Stimulated activated CD8-positive, alpha-beta memory T cell treated with anti-CD3 and anti-CD28 coated beads, Interleukin-7, amount 100 ng/mL, for 4 hours (primary cell): Measurements from ENCODE around the gene APLF.

Experiments
- DNase-seq, 2 donors: peaks; one replicate each; pipeline ENCODE4 v3.0.0-alpha.2; 2020; ENCODE audit warnings: low read depth in 2 of 2

Gene APLF

DNA sequence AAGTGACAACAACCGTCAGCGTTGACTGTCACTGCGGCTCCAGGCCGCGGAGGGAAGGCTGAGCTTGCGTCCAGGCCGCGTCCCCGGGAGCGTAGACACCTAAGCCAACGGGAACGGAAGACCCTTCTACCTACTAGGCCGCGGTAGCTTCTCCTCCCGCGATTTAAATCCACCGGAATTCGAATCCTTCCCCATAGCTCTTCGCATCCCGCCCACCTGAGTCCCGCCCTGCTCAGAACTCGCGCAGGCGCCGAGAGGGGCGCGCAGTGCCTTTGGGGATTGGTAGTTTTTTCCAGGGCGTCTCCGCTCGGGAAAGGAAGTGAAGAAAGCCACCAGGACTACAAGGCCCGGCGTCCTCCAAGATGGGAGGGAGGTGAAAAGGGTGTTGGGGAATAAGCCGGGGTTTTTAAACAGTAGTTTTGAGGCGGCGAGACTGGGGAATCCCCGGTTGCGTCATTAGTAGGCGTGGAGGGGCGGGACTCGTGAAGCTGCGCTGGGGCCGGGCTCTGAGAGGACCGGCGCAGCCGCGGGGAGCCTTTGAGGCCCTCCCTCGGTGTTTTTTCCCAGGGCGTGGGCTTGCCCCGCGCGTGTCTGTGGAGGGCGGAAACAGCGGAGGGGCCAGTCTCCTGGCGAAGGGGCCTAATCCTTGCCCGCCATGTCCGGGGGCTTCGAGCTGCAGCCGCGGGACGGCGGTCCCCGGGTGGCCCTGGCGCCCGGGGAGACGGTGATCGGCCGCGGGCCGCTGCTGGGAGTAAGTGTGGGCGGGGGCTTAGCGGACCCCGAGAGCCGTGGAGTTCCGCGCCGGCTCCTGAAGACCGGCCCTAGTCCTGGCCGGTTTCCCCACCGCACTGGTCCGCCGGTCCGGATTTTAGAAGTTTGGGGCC lies at the start of gene APLF, which contains the start of gene FBXO48:
Gene APLF (plus strand): TSS at position 509 of the 884 bp plus-strand sequence. CDS start 147 bp downstream, at position 656.
Gene FBXO48 (minus strand): TSS at position 218 of the 884 bp plus-strand sequence. CDS start 2,149 bp downstream, outside the sequence.
- peak; percentile 97 to 99 for DNase-seq

DNA sequence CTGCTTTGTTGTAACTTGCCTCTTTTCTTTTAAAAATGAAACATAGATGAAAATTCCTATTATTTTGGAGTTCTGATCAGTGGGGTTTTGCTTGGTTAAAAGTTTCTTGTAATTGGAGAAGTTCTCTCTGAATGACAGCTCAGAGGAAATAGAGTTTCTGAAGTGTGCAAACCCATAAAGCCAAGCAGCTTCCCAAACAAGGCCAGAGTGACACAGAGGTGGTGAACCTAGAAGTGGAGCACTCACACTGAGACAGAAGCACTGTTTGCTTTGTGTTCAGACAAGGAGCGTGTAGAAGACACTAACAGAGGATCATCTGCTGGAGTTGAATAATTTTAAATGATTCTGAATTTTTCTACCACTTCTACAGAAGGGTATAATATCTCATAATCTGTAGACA lies 49.5 kb upstream of the APLF start:
- DNase-seq = no peak

DNA sequence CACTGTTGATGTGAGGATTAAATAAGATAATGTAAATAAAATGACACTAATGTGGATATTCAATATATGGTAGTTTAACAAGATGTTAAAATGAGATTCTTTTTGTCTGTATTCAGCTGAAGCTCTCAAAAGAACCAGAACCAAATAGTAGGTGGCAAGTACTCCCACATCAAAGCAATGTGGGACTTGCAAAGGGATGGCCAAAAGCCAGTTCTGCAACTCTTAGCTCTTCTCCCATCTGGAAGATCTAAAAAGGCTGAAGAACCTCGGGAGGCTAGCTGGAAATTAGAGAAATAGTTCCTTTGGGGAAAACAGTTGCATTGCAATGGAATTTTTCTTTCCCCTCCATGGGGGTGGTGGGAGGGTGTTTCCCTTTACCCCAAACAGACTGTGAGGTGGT lies 49.0 kb upstream of the APLF start:
- DNase-seq = no peak

DNA sequence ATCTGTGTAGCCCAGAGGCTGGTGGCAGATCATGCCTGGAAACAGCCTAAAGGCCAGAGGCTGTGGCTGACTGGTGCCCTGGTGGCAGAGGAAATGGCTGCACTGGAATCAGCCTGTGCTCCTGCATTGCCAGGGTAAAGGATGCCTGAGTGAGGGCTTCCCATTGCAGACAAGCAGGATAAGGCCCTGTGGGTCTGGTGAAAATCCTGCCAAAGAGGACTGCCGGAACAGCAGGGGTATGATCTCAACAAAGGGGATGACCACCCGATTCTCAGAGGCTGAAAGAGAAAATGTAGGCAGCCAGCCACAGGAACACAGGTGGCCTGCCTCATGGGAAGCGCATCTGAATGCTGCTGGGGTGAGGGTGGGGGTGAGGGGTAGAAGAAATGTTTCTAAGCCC lies 48.5 kb upstream of the APLF start:
- DNase-seq = no peak

- no peak for DNase-seq
Measured at GRCh38 chr2:68420254-68420910, 47.0 kb upstream of the APLF start.

GRCh38 chr2:68423966-68424650 lies 43.3 kb upstream of the APLF start:
- no peak for DNase-seq

- no peak for DNase-seq
Measured at GRCh38 chr2:68425503-68425902, 41.9 kb upstream of the APLF start.

DNA sequence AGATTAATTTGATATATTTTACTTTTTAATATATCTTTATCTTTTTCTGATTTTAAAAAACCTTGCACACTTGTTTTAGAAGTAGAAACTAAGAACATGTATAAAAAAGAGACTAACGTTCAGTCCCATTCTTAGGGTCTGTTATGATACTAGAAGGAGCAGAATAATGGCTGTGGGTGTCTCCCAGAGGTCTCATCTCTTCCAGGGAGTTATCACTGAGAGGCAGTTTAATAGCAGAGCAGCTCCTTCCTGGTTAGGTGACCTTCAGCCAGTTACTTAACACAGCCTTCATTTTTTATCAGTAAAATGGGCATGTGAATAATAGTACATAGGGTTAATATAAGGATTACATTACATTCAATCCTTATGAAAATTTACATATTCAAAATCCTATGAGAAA lies 40.9 kb upstream of the APLF start:
- no peak for DNase-seq

GRCh38 chr2:68426848-68427579 lies 40.4 kb upstream of the APLF start:
- no peak for DNase-seq

DNA sequence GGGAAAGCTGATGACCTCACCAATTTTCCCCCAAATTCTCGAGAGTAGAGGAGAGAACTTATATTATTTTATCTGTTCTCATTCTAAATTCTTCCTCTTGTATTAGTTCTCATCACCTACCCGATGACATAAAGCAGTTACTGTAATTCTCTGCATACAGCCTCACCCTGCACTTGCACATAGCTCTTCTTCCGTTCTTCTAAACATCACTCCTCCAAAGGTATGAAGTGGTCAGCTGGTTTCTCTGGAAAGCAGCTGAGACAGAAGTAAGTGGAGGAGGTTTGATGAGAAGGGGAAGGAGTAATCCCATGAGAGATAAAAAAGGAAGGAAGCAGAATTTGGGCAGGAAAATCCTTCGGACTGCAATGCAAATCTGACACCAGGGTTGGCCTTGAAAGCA lies 39.3 kb upstream of the APLF start:
- no peak for DNase-seq

DNA sequence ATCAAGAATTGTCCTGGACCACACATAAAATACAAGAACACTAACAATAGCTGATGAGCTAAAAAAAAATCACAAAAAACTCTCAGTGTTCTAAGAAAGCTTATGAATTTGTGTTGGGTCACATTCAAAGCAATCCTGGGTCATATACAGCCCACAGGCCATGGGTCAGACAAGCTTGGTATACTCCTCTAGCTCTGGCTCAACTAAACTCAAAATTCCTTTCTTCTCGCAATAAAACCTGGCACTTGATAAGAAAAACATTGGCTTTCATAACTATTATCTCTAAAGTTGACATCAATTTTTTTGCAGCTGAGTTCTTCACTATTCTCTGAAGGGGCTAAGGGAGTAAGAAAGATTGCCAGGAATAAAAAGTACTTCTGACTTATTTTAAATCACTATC lies 38.6 kb upstream of the APLF start:
- DNase-seq = no peak

- DNase-seq = no peak
Measured at GRCh38 chr2:68429311-68429826, 38.0 kb upstream of the APLF start.

DNA sequence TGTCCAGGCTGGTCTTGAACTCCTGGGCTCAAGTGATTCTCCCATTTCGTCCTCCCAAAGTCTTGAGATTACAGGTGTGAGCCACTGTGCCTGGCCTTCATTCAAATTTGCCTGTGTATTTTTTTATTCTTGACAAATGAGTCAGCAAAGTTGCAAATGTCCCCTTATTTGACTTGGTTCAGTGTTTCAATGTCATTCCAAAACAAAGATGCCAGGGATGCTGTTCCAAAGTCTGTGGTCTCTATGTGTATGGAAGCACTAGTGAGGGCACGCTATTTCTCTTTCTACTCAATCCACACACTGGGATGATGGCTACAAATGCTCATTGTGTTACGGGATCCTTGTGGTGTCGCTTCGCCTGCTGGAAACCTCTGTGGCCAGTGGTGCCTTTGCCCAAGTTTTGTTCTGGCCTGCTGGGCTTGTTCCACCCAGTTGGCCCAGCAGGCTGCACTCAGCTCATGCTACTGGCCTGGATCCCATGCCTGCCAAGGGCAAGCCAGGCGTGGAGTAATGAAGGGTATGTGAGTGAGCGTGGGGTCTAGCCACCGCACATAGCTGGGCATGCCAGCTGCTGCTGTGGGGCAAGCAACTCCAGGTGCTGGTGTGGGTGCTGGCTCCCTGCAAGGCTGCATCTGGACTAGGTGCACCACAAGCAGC lies 35.9 kb upstream of the APLF start:
- no peak for DNase-seq

- no peak for DNase-seq
Measured at GRCh38 chr2:68432696-68433658, 34.4 kb upstream of the APLF start.

- no peak for DNase-seq
Measured at GRCh38 chr2:68434981-68435380, 32.4 kb upstream of the APLF start.

GRCh38 chr2:68435615-68436014 lies 31.8 kb upstream of the APLF start:
- no peak for DNase-seq

DNA sequence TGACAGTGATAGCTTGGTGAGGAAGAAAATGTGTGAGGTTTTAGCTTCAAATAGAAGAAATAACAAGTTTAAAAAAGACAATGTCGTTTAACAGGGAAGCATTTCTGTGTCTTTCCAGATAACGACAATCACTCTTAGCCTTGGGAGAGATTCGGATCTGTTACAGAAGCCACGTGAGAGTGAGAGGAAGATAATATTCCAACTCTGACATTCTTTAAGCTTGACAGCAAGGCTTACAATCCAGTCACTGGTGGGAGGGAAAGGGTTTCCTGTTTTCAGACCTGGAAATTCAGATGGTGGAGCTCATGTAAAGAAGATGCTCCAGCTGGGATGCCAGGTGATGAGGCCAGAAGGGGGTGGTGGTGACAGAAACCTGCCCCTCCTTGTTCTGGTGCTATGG lies 31.1 kb upstream of the APLF start:
- no peak for DNase-seq

DNA sequence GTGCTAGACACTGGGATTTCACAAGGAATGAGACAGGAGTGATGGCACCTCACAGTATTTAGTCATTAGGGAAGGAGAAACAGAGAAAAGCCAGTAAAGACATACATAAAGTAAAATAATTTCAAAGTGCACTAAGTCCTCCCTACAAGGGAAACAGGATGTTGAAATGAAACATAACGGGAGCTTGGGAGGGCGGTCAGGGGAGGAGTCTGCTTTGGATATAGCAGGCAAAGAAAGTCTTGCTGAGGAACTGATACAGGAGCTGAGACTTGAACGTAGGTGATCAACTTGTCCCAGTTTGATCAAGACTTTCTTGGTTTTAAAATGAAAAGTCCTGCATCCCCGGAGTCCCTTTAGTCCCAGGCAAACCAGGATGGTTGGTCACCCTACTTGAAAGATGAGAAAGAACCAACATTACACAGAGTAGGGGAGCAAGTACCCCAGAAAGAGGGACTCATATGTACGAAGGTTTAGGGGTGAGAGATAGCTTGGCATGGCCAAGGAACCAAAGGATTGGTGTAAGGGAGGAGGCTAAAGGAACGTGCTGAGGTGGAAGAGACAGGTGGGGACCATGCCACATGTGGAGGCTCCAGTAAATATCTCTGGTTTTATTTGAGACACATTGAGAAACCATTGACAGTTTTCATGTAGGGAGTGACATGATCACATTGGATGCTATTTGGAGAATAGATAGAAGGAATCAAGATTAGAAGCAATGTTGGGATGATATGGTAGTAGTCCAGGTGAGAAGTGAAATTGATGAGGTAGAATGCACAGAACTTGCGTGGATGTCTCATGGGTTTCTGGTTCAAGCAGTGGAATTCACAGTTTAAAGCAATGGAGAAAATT lies 28.7 kb upstream of the APLF start:
- DNase-seq = no peak
